ENCODE results near the gene NFKBIE. TPM values are rescaled to one million over a fixed set of nuclear protein-coding genes. Genes with fewer than 3 reads are reported as not detected.
"Not testable (repeated sequence)": the region's sequence is repeated elsewhere in the genome, so short reads cannot be mapped to it uniquely, and the experiment has no call there.

The NFKBIE gene
- polyA plus RNA-seq, 1 donor = 5.4 TPM

DNA sequence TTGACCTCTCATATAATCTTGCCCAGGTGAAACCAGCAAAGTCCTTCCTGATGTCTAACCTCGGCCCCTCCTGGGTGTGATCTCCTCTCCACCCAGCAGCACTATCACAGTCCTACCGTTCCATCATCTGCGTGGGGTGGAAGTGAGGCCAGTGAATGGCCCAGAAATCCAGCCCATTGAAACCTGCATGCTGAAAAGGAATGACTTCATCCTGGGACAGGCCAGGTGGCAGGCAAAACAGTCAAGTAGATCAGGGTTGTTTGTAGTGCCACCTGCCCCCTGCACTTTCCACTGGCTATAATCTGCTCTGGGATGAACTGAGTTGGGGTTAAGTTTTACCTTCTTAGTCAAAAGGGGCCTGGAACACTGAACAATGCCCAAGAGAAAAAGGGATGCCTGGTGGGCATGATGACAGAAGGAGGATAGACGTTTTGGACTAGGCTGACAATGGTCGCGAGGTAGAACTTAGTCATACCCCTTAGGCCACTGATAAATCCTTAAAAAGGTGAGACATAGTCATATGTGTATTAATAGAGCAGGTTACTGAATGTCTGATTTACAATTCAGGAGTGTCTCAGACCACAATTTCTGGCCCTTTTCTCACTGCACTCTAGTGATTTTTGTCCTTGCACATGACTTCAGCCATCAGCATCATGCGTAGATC is 26.5 kb downstream of the NFKBIE start:
- DNase-seq = no peak

DNA sequence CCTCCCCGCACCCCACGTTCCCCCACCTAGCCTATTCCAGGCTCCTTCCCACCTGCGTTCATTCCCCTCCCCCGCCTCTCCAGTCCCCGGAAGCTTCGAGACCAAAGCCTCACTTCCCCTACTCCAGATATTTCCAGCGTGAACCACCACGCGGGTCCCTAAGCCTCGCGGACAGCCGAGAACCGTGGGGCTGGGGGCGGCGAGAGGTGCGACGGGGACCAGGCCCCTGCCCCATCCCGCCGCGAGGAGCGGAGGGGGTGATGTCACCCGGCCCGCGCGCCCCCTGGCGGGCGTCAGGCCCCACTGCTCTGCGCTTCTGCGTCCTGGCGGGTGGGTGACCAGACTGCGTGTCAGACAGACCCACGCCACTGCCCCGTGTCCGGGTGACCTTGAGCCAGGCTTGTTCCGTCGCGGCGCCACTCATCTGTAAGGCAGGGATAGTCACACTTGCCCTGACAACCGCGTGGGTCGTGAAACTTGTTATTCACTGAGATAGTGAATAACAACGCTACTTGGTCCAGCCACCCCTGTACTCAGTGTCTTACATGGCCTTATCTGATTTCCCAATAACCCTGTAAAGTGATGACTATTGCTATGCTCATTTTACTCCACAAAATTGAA is 27.4 kb downstream of the NFKBIE start:
- DNase-seq = peak; percentile 85

DNA sequence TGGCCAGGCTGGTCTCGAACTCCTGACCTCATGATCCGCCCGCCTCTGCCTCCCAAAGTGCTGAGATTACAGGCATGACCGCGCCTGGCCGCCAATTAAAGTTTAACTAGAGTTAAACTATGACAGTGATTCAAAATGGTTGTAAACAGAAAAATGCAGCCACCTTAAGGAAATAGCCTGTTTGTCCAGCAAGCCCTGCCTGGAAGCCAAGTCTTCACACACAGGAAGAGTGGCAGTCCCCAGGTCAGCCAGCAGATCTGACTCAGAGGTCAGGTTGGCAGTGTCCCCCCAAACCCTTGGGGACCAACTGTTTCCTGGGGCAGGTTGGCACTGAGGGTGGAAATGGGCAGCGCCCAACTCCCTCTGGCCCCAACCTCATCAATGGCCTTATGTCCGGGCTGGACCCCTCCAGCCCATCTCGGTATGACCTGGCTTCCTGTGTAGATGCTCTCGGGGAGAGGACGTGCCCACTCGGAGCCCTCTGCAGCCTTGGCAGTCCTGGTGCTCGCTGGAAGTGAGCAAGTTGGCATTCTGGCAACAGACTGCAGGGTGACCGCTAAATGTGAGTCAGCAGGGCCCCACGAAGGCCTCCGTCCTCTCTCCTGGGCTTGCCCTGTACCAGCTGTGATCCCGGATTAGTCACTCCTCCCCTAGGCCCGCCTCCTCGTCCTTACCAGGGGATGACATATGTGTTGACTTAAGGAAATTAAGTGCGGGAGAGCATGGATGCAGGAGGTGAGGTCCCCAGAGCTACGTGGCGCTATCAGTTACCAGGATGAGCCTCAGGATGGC is 28.1 kb downstream of the NFKBIE start:
- peak; percentile 81 for DNase-seq

DNA sequence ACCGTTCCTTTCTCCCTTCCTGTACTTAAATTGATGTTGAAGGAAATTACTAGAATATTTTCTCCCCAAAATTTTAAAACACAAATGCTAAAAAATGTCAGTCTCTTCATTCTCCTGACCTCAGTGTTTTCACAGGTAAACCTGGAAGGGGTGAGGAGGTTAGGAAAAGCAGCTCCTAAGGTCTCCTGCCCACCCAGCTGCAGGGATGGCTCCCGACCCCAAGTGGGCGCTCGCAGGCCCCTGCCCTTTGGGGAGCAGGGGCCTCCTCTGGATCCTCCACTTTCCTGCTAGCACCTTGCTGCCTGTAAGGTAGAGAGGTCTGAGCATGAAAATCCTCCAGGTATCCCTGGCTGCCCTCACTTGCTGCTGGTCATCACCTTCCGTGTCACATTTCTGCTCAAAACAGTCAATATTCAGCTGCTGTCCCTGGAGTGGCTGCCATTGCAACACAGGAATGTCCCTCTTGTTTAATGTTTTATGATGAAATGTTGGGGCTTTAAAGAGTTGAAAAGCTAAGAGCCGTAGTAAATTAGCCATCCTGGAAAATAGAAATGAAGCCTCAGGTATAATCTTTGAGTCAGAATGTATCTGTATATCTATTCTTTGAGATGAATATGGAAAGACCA is 29.3 kb downstream of the NFKBIE start:
- DNase-seq = no peak

DNA sequence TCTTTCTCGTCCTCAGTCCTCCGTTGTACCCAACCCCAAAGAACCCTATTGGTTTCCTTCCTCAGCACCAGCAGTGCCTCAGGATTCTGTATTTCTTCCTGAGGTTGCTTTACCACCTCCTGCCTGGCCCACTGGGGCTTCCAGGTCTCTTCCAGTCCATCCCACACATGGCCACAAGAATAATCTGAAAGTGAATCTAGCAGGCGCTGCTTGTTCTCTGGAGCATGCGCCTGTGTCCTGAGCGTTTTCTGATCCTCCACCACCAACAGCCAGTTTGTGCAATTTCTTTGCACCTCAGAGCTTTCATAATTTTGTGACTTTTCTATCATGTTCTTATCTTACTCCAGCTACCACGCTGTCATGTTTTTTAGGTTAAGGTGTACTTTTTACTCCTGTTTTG is 30.1 kb downstream of the NFKBIE start:
- no peak for DNase-seq

DNA sequence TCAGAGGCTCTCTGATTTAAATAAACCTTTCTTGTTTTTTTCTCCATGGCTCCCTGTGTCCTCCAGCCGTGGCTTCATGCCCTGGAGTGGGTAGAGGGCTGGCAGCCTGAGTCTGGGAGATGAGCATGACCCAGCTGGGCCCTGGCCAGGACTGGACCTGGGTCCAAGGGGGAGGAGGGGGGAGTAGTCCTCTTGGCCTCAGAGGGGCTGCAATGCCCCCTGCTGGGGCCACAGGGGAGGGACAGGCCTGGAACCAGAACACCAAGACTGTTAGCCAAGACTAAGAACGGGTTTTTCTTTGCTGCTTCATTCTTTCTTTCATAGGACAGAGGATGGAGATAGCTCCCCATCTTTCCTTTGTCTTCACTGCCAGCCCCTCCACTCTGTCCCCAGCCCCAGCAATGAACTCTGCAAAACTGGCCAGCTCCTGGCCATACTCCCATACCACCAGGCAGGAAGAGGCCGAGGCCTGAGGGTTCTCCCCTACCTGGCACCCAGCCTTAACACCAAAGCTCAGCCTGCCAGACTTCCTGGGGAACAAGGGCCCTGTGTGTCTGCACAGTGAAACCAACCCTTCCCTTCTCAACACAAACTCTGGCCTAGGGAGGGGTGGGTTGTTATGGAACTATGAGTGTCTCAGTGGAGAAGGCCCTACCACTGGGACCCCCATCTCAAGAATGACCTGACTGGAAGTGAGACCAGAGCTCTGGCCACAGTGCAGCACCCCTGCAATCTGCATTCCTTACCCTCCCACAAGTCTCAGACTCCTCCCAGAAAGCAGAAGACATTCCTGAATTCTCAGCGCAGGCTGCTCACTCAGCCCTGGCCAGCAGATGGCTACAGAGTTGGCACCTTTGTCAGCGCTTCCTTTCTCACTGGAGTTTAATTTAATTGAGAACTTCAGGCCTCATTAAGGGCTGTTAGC is 31.0 kb downstream of the NFKBIE start:
- DNase-seq = peak; percentile 74

DNA sequence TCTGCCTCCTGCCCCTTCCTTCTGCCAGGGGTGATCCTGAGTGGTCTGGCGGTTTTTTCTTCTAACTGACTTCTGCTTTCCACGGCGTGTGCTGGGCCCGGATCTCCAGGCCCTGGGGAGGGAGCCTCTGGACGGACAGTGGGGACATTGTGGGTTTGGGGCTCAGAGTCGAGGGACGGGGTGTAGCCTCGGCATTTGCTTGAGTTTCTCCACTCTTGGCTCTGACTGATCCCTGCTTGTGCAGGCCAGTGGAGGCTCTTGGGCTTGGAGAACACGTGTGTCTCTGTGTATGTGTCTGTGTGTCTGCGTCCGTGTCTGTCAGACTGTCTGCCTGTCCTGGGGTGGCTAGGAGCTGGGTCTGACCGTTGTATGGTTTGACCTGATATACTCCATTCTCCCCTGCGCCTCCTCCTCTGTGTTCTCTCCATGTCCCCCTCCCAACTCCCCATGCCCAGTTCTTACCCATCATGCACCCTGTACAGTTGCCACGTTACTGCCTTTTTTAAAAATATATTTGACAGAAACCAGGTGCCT is 31.7 kb downstream of the NFKBIE start:
- DNase-seq = no peak

DNA sequence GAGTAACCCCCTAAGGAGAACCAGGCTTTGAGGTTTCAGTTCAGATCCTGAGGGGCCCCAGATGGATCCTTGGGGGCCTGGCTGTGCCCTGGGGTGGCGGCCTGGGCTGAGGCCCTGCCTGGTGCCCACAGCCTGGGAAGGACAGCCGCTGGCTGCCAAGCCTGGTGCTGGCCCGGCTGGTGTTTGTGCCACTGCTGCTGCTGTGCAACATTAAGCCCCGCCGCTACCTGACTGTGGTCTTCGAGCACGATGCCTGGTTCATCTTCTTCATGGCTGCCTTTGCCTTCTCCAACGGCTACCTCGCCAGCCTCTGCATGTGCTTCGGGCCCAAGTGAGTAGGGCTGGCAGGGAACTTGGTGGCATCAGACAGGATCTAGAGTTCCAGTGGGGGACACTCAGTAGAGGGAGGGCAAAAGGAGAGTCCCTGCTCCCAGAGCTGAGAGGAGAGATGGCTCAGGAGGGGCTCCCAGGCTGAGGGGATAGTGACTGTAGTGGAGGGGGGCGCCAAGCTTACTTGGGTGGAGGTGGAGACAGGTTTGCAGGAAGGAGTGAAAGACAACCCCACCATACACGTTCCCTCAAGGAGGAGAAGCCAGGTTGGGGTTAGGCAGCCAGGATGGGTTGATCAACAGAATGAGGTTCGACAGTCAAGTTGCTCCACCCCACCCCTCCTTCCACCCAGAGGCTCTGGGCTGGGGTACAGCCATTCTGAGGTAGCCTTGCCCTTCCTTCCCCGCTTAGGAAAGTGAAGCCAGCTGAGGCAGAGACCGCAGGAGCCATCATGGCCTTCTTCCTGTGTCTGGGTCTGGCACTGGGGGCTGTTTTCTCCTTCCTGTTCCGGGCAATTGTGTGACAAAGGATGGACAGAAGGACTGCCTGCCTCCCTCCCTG is 32.4 kb downstream of the NFKBIE start:
- no peak for DNase-seq

DNA sequence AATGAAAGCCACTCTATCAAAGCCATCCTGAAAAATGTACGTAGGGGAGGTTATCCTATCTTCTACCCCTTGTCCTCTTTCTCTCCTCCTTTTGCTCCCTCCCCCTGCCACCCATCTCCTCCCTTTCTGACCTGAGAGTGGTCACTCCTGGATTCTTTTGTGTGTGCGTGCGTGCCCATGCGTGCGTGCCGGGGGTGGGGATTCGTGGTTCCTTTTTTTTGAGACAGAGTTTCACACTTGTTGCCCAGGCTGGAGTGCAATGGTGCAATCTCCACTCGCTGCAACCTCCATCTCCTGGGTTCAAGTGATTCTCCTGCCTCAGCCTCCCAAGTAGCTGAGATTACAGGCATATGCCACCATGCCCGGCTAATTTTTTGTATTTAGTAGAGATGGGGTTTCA is 33.9 kb downstream of the NFKBIE start:
- DNase-seq = not testable (repeated sequence)

DNA sequence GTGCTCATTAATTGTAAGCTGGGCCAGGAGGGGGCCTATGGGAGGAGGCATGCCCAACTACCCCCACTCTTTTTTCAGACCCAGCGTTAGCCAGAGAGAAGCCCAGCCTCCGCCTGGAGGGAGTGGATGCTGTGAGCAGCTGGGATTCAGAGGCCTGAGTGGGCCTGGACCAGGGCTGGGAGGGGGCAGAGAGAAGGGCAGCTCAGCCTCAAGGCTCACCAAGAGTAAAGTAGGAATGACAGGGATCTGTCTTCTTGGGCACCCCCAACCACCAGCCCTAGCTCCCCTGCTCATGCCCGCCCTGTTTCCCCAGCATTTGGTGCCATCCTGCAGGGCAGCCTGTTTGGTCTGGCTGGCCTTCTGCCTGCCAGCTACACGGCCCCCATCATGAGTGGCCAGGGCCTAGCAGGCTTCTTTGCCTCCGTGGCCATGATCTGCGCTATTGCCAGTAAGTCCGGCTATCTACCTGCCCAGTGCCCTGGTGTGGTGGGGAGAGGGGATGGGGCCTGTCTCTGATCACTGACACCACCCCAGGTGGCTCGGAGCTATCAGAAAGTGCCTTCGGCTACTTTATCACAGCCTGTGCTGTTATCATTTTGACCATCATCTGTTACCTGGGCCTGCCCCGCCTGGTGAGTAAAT is 35.2 kb downstream of the NFKBIE start:
- no peak for DNase-seq

DNA sequence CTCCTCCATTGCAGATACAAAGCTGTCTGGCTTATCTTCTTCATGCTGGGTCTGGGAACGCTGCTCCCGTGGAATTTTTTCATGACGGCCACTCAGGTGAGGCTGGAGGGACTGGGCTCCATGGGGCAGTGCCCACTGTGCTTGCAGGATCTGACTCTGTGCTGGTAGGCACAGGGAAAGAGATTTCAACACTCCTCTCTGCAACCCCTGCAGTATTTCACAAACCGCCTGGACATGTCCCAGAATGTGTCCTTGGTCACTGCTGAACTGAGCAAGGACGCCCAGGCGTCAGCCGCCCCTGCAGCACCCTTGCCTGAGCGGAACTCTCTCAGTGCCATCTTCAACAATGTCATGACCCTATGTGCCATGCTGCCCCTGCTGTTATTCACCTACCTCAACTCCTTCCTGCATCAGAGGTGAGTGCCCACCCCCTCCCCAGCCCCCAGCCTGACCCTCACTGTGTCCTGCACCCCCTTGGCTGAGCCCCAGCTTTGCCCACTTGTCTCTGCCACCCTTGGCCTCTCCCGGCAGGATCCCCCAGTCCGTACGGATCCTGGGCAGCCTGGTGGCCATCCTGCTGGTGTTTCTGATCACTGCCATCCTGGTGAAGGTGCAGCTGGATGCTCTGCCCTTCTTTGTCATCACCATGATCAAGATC is 35.8 kb downstream of the NFKBIE start:
- DNase-seq = no peak

DNA sequence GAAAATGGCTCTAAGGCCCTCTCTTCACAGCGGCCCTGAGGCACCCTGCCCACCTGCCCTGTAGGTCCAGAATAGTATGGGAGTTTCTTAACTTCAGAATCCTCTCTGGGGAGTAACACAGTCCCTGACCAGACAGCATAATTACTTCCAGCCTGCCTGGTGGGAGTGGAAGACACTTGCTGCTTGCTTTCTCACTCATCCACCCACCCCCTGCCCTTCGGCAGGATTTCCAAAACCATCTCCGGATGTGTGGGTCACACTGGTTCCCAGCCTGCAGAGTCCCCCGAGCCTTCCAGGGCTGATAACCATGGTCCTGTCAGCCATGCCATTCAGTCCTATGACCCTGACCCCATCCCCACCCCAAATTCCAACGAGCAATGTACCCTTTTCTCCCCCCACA is 36.5 kb downstream of the NFKBIE start:
- no peak for DNase-seq

DNA sequence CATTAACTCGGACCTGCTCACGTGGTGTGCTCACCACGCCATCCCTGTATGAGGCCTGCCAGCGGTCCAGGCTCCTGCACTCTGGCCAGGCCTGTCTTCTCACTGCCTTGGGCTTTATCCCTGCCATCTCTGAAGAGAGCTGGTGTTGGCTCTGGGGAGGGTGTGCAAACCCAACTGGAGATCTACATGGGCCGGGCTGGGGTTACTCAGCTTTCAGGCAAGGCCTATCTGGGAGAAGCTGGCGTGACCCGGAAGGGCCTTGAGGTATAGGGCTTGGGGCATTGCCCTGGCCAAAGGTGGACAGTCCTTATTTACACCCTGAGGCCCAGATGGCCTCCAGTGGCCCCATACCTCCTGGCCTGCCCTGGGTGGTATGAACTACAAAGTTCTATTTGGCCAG is 36.9 kb downstream of the NFKBIE start:
- DNase-seq = no peak

DNA sequence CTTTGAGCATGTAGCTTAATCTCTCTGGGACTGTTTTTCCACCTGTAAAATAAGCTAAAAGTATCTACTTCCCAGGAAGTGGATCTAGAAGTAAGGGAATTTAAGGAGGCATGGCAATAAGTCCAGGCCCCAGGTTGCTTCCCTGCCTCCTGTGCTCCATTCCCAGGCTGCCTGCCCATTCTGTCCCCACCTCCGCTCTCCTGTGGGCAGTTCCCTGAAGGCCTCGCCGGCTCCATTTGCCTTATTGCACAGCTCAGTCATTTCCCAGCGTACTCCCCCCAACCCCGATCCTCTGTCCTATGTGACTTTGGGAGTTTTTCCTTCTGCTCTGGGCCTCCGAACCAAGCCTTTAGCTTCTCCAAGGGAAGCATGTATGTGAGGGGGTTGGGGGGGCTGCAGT is 37.3 kb downstream of the NFKBIE start:
- no peak for DNase-seq

DNA sequence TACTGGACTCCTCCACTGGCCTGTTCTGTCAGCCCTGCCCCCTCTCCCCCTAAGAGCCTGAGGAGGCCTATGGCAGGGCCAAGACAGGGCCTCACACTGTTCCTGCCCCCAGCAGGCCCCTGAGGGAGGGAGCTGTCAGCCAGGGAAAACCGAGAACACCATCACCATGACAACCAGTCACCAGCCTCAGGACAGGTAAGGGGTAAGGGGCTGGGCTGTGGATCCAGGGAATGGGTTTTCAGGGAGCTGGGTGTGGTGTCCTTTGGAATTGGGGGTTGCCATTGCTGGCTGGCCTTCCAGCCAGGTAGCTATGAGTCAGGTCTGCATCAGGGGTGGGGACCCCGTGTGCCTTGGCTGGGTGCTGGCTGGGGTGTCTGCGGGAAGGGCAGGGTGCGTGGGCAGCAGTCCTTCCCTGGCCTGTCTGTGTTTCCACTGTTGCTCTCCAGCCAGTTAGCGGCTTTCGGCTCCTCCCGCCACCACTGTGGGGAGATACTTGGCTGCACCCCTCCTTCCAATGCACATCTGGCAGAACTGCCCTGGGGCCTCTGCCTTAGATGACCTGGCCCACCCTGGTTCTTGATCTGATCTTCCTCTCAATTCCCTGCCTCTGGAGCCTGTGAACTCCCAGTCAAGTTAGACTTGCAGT is 38.1 kb downstream of the NFKBIE start:
- no peak for DNase-seq

DNA sequence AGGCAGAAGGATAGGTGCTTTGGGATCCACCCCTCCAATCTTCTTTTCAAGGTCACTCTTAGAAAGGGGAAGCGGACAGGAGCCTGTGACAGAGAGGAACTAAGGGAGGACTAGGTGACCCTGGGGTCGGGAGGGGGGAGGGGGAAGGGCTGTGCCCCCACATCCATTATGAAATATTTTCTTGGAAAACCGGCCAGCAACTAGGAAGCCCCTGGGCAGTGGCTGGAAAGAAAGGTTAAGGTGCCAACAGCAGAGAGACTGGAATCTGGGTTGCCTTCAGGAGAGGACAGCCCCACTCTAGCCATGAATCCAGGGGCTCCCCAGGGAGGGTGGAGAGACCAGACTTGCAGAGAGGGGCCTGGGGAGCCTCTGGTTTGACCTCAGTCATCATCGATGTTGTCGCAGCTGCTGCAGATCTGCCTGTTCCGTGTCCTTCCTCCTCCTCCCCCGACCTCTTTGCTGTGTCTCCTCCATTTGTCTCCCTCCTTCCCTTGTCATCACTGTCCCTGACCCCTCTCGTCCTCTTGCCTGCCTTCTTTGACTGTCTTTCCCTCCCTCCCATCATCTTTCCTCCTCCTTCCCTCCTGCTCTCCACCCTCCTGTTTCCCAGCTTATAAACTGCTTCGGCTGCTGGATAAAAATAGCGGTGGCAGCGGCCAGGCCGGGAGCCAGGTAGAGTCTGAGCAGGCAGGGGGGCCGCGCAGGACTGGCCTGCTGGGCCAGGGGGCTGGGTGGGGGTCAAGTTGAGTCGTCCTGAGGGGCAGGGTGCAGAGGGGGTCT is 38.8 kb downstream of the NFKBIE start:
- no peak for DNase-seq

DNA sequence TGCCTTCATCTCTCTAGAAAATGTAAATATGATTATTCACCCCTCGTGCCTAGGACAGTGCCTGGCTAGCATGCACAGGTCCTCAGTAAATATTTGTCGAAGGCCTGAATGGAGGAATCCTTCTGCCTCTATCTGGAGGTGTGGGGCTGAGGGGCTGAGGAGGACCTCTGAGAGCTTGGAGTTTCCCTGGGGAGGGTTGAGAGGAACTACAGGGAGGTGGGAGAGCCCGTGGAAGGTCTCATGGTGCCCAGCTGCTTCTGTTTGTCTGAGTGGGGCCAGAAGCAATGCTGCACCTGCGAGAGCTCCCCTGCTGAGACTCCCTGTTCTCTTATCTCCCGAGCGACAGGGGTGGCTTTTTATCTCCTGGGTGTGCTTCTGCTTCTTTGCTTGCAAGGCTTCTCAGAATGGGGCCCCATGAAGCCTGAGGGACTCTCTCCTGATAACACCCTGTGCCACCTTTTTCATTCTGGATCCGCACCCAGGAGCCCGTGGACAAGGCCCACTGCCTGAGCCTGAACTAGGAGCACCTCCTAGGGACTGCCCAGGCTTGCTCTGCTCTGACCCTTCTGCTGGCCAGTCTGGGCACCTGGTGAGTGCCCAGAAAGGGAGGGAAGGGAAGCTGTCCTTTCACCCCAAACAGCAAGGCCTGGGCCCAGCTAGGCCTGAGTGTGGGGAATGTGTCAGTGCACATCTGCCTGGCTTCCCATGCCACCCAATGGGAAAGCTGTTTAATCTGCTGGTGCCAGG is 39.6 kb downstream of the NFKBIE start:
- DNase-seq = no peak

DNA sequence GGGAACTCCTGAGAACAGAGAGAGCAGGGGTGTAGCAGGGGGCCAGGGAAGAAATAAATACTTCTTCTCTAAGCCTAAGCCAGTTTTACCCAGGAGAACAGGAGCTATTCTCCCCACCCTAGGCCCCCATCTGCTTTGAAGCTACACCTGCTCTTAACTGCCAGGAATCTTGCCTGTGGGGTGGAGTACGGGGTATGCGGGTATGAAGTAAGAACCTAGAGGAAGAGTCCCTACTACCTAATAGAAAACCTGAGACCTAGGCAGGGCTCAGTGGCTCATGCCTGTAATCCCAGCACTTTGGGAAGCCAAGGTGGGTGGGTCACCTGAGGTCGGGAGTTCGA is 40.4 kb downstream of the NFKBIE start:
- DNase-seq = no peak

Measured in hindlimb muscle (tissue), 1 donor.